Uterus (tissue), 2 donors: ENCODE measurements around the gene ELL2.

Experiments used
- CTCF ChIP-seq, 4 experiments: fragments of 200-600 bp in 2 of 4; fragments of 450-650 bp in 2 of 4; sonication (generic) in 2 of 4; IDR thresholded peaks; one replicate each; pipeline ENCODE4 v1.5.1; 2016 to 2019; ENCODE audit warnings: antibody characterized with exemption in 4 of 4, mild to moderate bottlenecking in 2 of 4, moderate library complexity in 1 of 4
- POLR2A ChIP-seq, 2 donors: fragments of 450-650 bp; IDR thresholded peaks; one replicate each; pipeline ENCODE4 v1.6.1; 2016; ENCODE audit warnings: antibody characterized with exemption in 2 of 2, mild to moderate bottlenecking in 1 of 2, moderate library complexity in 1 of 2

GRCh38 chr5:95948631-95949030 is 13.0 kb downstream of the ELL2 start:
- TF ChIP-seq CTCF (IDR thresholded peaks at IDR 0.05): no peak
- TF ChIP-seq POLR2A (IDR thresholded peaks at IDR 0.05): no peak
